AG09309 (cell line): Measurements from ENCODE around the gene GRIK2.

ENCODE experiments used
- DNase-seq: peaks from one replicate; pipeline ENCODE4 v3.0.0-alpha.2; 2010; ENCODE audit warnings: low read depth
- H3K4me3 ChIP-seq: 2 replicates; pipeline ENCODE4 v1.5.1; 2011; ENCODE audit warnings: mild to moderate bottlenecking, low read depth, low read length, moderate library complexity; ENCODE audit not compliant: control insufficient read depth
- TF ChIP-seq, protein P1 (sequence below): IDR thresholded peaks from 2 replicates; pipeline ENCODE4 v1.5.1; 2011; ENCODE audit warnings: mild to moderate bottlenecking, low read depth, low read length, inconsistent platforms; ENCODE audit not compliant: insufficient read depth, control insufficient read depth; ENCODE audit errors: missing control alignments

The GRIK2 gene

GRCh38 chr6:101502818-101503217, 109.3 kb downstream of the GRIK2 start:
- TF ChIP-seq, protein P1, sequence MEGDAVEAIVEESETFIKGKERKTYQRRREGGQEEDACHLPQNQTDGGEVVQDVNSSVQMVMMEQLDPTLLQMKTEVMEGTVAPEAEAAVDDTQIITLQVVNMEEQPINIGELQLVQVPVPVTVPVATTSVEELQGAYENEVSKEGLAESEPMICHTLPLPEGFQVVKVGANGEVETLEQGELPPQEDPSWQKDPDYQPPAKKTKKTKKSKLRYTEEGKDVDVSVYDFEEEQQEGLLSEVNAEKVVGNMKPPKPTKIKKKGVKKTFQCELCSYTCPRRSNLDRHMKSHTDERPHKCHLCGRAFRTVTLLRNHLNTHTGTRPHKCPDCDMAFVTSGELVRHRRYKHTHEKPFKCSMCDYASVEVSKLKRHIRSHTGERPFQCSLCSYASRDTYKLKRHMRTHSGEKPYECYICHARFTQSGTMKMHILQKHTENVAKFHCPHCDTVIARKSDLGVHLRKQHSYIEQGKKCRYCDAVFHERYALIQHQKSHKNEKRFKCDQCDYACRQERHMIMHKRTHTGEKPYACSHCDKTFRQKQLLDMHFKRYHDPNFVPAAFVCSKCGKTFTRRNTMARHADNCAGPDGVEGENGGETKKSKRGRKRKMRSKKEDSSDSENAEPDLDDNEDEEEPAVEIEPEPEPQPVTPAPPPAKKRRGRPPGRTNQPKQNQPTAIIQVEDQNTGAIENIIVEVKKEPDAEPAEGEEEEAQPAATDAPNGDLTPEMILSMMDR = no peak
- H3K4me3 ChIP-seq = no peak overlapping the region
- no peak for DNase-seq

- H3K4me3 ChIP-seq = no peak overlapping the region
- no peak for DNase-seq
- TF ChIP-seq, protein P1 = no peak
These were observed 116.0 kb downstream of the GRIK2 start for GRCh38 chr6:101509536-101509935.

GRCh38 chr6:101513181-101513580, 119.7 kb downstream of the GRIK2 start:
- TF ChIP-seq, protein P1 = no peak
- H3K4me3 ChIP-seq = no peak overlapping the region

DNA sequence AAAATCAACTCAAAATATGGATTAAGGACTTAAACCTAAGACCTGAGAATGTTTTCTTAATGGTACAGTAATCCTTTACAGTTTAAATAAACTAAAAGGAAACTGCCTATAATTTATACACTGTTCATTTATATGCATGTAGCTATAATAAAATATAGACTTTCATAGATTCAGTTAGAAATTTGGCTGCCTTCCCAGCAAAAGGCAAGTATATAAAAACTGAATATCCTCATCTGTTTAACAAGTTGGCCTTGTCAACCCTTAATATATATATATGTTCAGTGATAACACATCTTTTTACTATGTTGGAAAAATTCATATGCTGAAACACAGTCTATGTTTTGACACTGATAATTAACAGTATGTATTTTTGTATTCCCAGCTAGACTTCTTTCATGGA, 123.1 kb downstream of the GRIK2 start:
- no peak overlapping the region for H3K4me3 ChIP-seq
- no peak for DNase-seq
- TF ChIP-seq, protein P1 = no peak

More at GRCh38 chr6:101513181-101513580, 119.7 kb downstream of the GRIK2 start:
- DNase-seq = no peak

DNA sequence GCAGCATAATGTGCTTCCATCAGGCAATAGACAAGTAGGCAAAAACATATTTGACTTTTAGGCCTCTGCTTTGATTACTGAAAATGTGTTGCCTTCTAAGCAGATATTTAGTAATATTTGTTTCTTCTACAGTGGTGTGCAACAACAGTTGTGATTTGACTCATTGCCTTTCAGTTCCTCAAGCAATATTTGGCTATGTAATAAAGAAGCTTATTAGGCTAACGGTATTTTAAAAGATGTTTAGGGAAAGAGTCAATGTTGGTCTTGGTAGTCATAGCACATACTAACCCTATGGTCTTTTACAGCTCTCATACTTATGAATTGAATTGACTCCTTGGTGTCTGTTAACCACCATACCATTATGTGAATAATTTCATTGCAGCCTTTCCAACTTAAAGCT, 124.1 kb downstream of the GRIK2 start:
- no peak for DNase-seq
- TF ChIP-seq, protein P1 = no peak
- no peak overlapping the region for H3K4me3 ChIP-seq

DNA sequence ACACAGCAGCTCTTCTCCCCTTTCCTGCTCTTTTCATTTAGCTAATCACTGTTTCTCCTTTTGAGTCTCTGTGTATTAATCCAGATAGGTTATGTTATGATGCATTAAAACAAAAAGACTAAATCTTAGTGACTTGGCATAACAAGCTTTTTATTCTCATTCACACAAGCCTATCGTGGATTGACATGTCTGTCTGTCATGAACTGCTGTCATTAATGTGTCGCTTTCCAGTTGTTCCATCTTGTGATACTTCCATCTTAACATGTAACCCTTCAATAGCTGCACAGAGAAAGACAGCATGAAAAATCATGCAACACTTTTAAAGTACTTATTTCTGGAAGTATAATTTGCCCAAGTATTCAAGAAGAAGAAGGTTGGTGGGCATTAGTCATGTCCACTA, 128.7 kb downstream of the GRIK2 start:
- no peak overlapping the region for H3K4me3 ChIP-seq
- no peak for DNase-seq
- TF ChIP-seq, protein P1 = no peak

DNA sequence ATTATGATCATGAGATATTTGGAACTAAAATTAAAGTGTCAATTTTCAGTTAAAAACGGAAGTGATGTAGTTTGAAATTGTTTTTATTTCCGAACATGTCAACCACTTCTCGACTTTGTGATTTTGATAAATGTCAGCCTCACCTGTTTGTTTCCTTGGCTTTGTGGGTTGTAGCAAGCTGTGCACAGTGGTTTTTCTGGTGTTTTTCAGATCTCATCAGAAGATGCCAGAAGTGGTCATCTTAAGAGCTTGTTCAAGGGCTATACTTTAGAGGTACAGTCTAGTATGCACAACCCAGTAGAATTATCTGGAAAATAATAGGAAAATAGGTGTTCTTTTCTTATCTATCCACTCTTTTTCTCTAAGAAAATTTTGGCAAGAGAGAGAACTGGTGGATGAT, 134.0 kb downstream of the GRIK2 start:
- TF ChIP-seq, protein P1 = no peak
- H3K4me3 ChIP-seq = no peak overlapping the region
- DNase-seq = no peak
